Nephron progenitor cell (in vitro differentiated cells): ENCODE measurements around the gene MYLK.

Experiments
- DNase-seq: peaks from one replicate; pipeline ENCODE4 v3.0.0; 2021
- H3K27ac Mint-ChIP-seq: 2 replicates; pipeline ENCODE4 v1.8.0; 2021; ENCODE audit warnings: mild to moderate bottlenecking, moderate library complexity, mixed read lengths
- H3K27me3 Mint-ChIP-seq: 2 replicates; pipeline ENCODE4 v1.8.0; 2021; ENCODE audit warnings: mild to moderate bottlenecking, low read depth, mixed read lengths; ENCODE audit not compliant: poor library complexity
- H3K36me3 Mint-ChIP-seq: 2 replicates; pipeline ENCODE4 v1.8.0; 2021; ENCODE audit warnings: low read depth, mixed read lengths
- H3K4me1 Mint-ChIP-seq: 2 replicates; pipeline ENCODE4 v1.8.0; 2021; ENCODE audit warnings: mixed read lengths
- H3K4me3 Mint-ChIP-seq: 2 replicates; pipeline ENCODE4 v1.8.0; 2021; ENCODE audit warnings: mild to moderate bottlenecking, moderate library complexity, mixed read lengths
- H3K9me3 Mint-ChIP-seq: 2 replicates; pipeline ENCODE4 v1.8.0; 2021; ENCODE audit warnings: mild to moderate bottlenecking, moderate library complexity, mixed read lengths
- CTCF ChIP-seq: fragments of 200-600 bp; sonication (generic); IDR thresholded peaks from 2 replicates; pipeline ENCODE4 v1.5.0; 2021; ENCODE audit warnings: antibody characterized with exemption

The MYLK gene

GRCh38 chr3:123692671-123693070, 191.5 kb downstream of the MYLK start:
- no peak for TF ChIP-seq CTCF
- H3K27me3 Mint-ChIP-seq = peaks cover 6% of the 10 kb centered on the region
- H3K36me3 Mint-ChIP-seq = no peaks in the 10 kb centered on the region
- H3K4me3 Mint-ChIP-seq = no peak overlapping the region
- no peaks in the 10 kb centered on the region for H3K9me3 Mint-ChIP-seq
- DNase-seq = no peak
- H3K4me1 Mint-ChIP-seq = peaks cover 94% of the 10 kb centered on the region
- peak overlapping the region; percentile 93 for H3K27ac Mint-ChIP-seq

GRCh38 chr3:123692041-123692440, 192.1 kb downstream of the MYLK start:
- H3K9me3 Mint-ChIP-seq = no peaks in the 10 kb centered on the region
- peak overlapping the region; percentile 93 for H3K27ac Mint-ChIP-seq
- DNase-seq = no peak
- TF ChIP-seq CTCF = no peak
- no peaks in the 10 kb centered on the region for H3K36me3 Mint-ChIP-seq
- peaks cover 93% of the 10 kb centered on the region for H3K4me1 Mint-ChIP-seq
- H3K4me3 Mint-ChIP-seq = no peak overlapping the region
- peaks cover 6% of the 10 kb centered on the region for H3K27me3 Mint-ChIP-seq

GRCh38 chr3:123689831-123690230, 194.3 kb downstream of the MYLK start:
- Mint-ChIP-seq H3K4me1 (peaks cover 88% of the 10 kb centered on the region), H3K27ac (no peak overlapping the region), H3K36me3 (no peaks in the 10 kb centered on the region)

GRCh38 chr3:123688241-123688747, 195.8 kb downstream of the MYLK start:
- Mint-ChIP-seq H3K4me1 (peaks cover 77% of the 10 kb centered on the region), H3K4me3 (no peak overlapping the region), H3K36me3 (no peaks in the 10 kb centered on the region), H3K27me3 (peaks cover 6% of the 10 kb centered on the region), H3K27ac (no peak overlapping the region), H3K9me3 (no peaks in the 10 kb centered on the region)
- no peak for TF ChIP-seq CTCF
- no peak for DNase-seq

More at GRCh38 chr3:123689831-123690230, 194.3 kb downstream of the MYLK start:
- no peak for DNase-seq
- no peak for TF ChIP-seq CTCF
- H3K4me3 Mint-ChIP-seq = no peak overlapping the region
- H3K27me3 Mint-ChIP-seq = peaks cover 6% of the 10 kb centered on the region
- H3K9me3 Mint-ChIP-seq = no peaks in the 10 kb centered on the region

- Mint-ChIP-seq H3K4me3 (no peak overlapping the region), H3K36me3 (no peaks in the 10 kb centered on the region), H3K9me3 (no peaks in the 10 kb centered on the region), H3K27ac (no peak overlapping the region), H3K4me1 (peaks cover 67% of the 10 kb centered on the region), H3K27me3 (peaks cover 6% of the 10 kb centered on the region)
- DNase-seq = no peak
- no peak for TF ChIP-seq CTCF
Observed at GRCh38 chr3:123687286-123687685, 196.8 kb downstream of the MYLK start.

- Mint-ChIP-seq H3K27ac (no peak overlapping the region), H3K9me3 (no peaks in the 10 kb centered on the region), H3K4me3 (no peak overlapping the region), H3K4me1 (peaks cover 64% of the 10 kb centered on the region), H3K27me3 (peaks cover 4% of the 10 kb centered on the region), H3K36me3 (no peaks in the 10 kb centered on the region)
- DNase-seq = peak; percentile 23
- TF ChIP-seq CTCF = no peak
Observed at GRCh38 chr3:123686251-123686650, 197.9 kb downstream of the MYLK start.
